GM18867 (cell line): ENCODE measurements around the gene TEKT4.
"Not testable (repeated sequence)": the region's sequence is repeated elsewhere in the genome, so short reads cannot be mapped to it uniquely, and the experiment has no call there.

Experiments used
- ATAC-seq: cut with Tn5 transposase; IDR thresholded peaks from one replicate; pipeline ENCODE4 v1.9.1; 2021; ENCODE audit warnings: mild to moderate bottlenecking, moderate library complexity; ENCODE audit not compliant: unreplicated experiment

The TEKT4 gene

GRCh38 chr2:94871226-94872087, at the start of gene TEKT4:
TEKT4 (plus strand) TSS chr2:94871430; CDS start chr2:94871580, 150 bp downstream.
- ATAC-seq, result no peak

GRCh38 chr2:94839224-94839623, 32.0 kb upstream of the TEKT4 start:
- ATAC-seq, result not testable (repeated sequence)

GRCh38 chr2:94856856-94857255, 14.4 kb upstream of the TEKT4 start:
- ATAC-seq, result not testable (repeated sequence)

- not testable (repeated sequence) for ATAC-seq
Observed at GRCh38 chr2:94857367-94858162, 13.7 kb upstream of the TEKT4 start.

- not testable (repeated sequence) for ATAC-seq
Observed at GRCh38 chr2:94858163-94858888, 12.9 kb upstream of the TEKT4 start.

- ATAC-seq, result no peak
Observed at GRCh38 chr2:94861308-94862152, 9.7 kb upstream of the TEKT4 start.

- not testable (repeated sequence) for ATAC-seq
Observed at GRCh38 chr2:94862903-94863302, 8.3 kb upstream of the TEKT4 start.

GRCh38 chr2:94869131-94869530, 2.1 kb upstream of the TEKT4 start:
- ATAC-seq, result no peak

GRCh38 chr2:94869552-94870439, 1.4 kb upstream of the TEKT4 start:
- ATAC-seq, result no peak

- ATAC-seq, result no peak
Observed at GRCh38 chr2:94870440-94871225, 597 bp upstream of the TEKT4 start.

- ATAC-seq, result no peak
Observed at GRCh38 chr2:94872088-94872618, 923 bp downstream of the TEKT4 start.

- no peak for ATAC-seq
Observed at GRCh38 chr2:94872676-94873361, 1.6 kb downstream of the TEKT4 start.

- peak; percentile 9 for ATAC-seq
Observed at GRCh38 chr2:94873362-94874276, 2.4 kb downstream of the TEKT4 start.

- ATAC-seq, result peak; percentile 96
Observed at GRCh38 chr2:94874277-94874997, 3.2 kb downstream of the TEKT4 start.

GRCh38 chr2:94875064-94875819, 4.0 kb downstream of the TEKT4 start:
- no peak for ATAC-seq
